Activated naive CD4-positive, alpha-beta T cell treated with anti-CD3 and anti-CD28 coated beads, Interleukin-2, amount 50 U/mL, for 72 hours (primary cell): ENCODE measurements around the gene LGALS12. TPM values are rescaled to one million over a fixed set of nuclear protein-coding genes. Genes with fewer than 3 reads are reported as not detected.
"Not testable (repeated sequence)": the region's sequence is repeated elsewhere in the genome, so short reads cannot be mapped to it uniquely, and the experiment has no call there.

Experiments
- ATAC-seq, 2 donors: fragments of 150-1000 bp; cut with Tn5 transposase; 2 replicates each; pipeline ENCODE4 v1.10.0; 2021; ENCODE audit warnings: mild to moderate bottlenecking in 2 of 2, moderate library complexity in 2 of 2
- DNase-seq, 2 donors: peaks; one replicate each; pipeline ENCODE4 v3.0.0; 2021 to 2022; ENCODE audit warnings: low spot score in 2 of 2
- H3K27ac Mint-ChIP-seq, 2 donors: one replicate each; pipeline ENCODE4 v1.8.0; 2022; ENCODE audit warnings: mild to moderate bottlenecking in 2 of 2, mixed read lengths in 2 of 2
- H3K36me3 Mint-ChIP-seq, 2 donors: one replicate each; pipeline ENCODE4 v1.8.0; 2022; ENCODE audit warnings: mixed read lengths in 2 of 2
- H3K9me3 Mint-ChIP-seq, 2 donors: one replicate each; pipeline ENCODE4 v1.8.0; 2022; ENCODE audit warnings: mixed read lengths in 2 of 2
- total RNA-seq, 2 donors: library from RNA; stranded (reverse); gene quantifications; one replicate each; pipeline ENCODE4 v1.2.3, GENCODE V29; 2022

Gene LGALS12
- total RNA-seq, 2 donors from 2014 or later = not detected

GRCh38 chr11:63542506-63542905 lies 36.6 kb downstream of the LGALS12 start:
- ATAC-seq, H3K27ac Mint-ChIP-seq, H3K9me3 Mint-ChIP-seq, DNase-seq, H3K36me3 Mint-ChIP-seq: not testable (repeated sequence)

- no peak for ATAC-seq
- H3K36me3 Mint-ChIP-seq = peaks cover 9% of the 10 kb centered on the region in 2 donors
- H3K27ac Mint-ChIP-seq = no peak overlapping the region
- no peaks in the 10 kb centered on the region for H3K9me3 Mint-ChIP-seq
- no peak for DNase-seq
Observed at GRCh38 chr11:63543711-63544110, 37.8 kb downstream of the LGALS12 start.

GRCh38 chr11:63547061-63547460 lies 41.2 kb downstream of the LGALS12 start:
- Mint-ChIP-seq H3K36me3 (peaks cover 9% of the 10 kb centered on the region in 2 donors), H3K27ac (peak overlapping the region; percentile 47 to 63), H3K9me3 (no peaks in the 10 kb centered on the region)
- ATAC-seq (no peak), DNase-seq (no peak)

- H3K9me3 Mint-ChIP-seq = no peaks in the 10 kb centered on the region
- H3K36me3 Mint-ChIP-seq = peaks cover 9% of the 10 kb centered on the region in 2 donors
- ATAC-seq = no peak
- no peak for DNase-seq
- H3K27ac Mint-ChIP-seq = no peak overlapping the region
Observed at GRCh38 chr11:63548178-63548577, 42.3 kb downstream of the LGALS12 start.

GRCh38 chr11:63549411-63549810 lies 43.5 kb downstream of the LGALS12 start:
- H3K27ac Mint-ChIP-seq = no peak overlapping the region
- DNase-seq (no peak), ATAC-seq (no peak)
- no peaks in the 10 kb centered on the region for H3K9me3 Mint-ChIP-seq
- H3K36me3 Mint-ChIP-seq = peaks cover 9% of the 10 kb centered on the region in 2 donors

GRCh38 chr11:63550156-63550700 lies 44.3 kb downstream of the LGALS12 start:
- H3K27ac Mint-ChIP-seq, DNase-seq, H3K36me3 Mint-ChIP-seq, H3K9me3 Mint-ChIP-seq, ATAC-seq: not testable (repeated sequence)

- no peak for ATAC-seq
- DNase-seq = no peak
- H3K9me3 Mint-ChIP-seq = no peaks in the 10 kb centered on the region
- peaks cover 9% of the 10 kb centered on the region in 2 donors for H3K36me3 Mint-ChIP-seq
- peak overlapping the region; percentile 46 to 79 for H3K27ac Mint-ChIP-seq
Observed at GRCh38 chr11:63551091-63551888, 45.4 kb downstream of the LGALS12 start.

- Mint-ChIP-seq H3K9me3 (no peaks in the 10 kb centered on the region), H3K27ac (peak overlapping the region in 1 of 2 donors; percentile 46), H3K36me3 (peaks cover 3 to 4% of the 10 kb centered on the region in 2 donors)
- DNase-seq (no peak), ATAC-seq (no peak)
Observed at GRCh38 chr11:63551889-63552266, 46.0 kb downstream of the LGALS12 start.

- H3K27ac Mint-ChIP-seq = peak overlapping the region; percentile 85 to 90
- DNase-seq = no peak
- no peaks in the 10 kb centered on the region for H3K36me3 Mint-ChIP-seq
- no peaks in the 10 kb centered on the region for H3K9me3 Mint-ChIP-seq
- ATAC-seq = no peak
Observed at GRCh38 chr11:63552921-63553320, 47.0 kb downstream of the LGALS12 start.

GRCh38 chr11:63553759-63554158 lies 47.9 kb downstream of the LGALS12 start:
- peak in 1 of 2 donors; percentile 47 for DNase-seq
- ATAC-seq = peak; percentile 88 to 94
- H3K36me3 Mint-ChIP-seq = no peaks in the 10 kb centered on the region
- peak overlapping the region; percentile 85 to 96 for H3K27ac Mint-ChIP-seq
- no peaks in the 10 kb centered on the region for H3K9me3 Mint-ChIP-seq

GRCh38 chr11:63554877-63555223 lies 49.0 kb downstream of the LGALS12 start:
- DNase-seq (no peak), ATAC-seq (no peak)
- Mint-ChIP-seq H3K9me3 (no peaks in the 10 kb centered on the region), H3K27ac (no peak overlapping the region), H3K36me3 (no peaks in the 10 kb centered on the region)

GRCh38 chr11:63556404-63557013 lies 50.6 kb downstream of the LGALS12 start:
- H3K27ac Mint-ChIP-seq = no peak overlapping the region
- ATAC-seq (no peak), DNase-seq (no peak)
- H3K9me3 Mint-ChIP-seq = no peaks in the 10 kb centered on the region
- no peaks in the 10 kb centered on the region for H3K36me3 Mint-ChIP-seq

- no peak for DNase-seq
- Mint-ChIP-seq H3K9me3 (no peaks in the 10 kb centered on the region), H3K27ac (no peak overlapping the region), H3K36me3 (no peaks in the 10 kb centered on the region)
- no peak for ATAC-seq
Observed at GRCh38 chr11:63557570-63557969, 51.7 kb downstream of the LGALS12 start.

GRCh38 chr11:63558459-63559157 lies 52.7 kb downstream of the LGALS12 start:
- no peak overlapping the region for H3K27ac Mint-ChIP-seq
- DNase-seq = no peak
- ATAC-seq = no peak

GRCh38 chr11:63560506-63561180 lies 54.8 kb downstream of the LGALS12 start:
- Mint-ChIP-seq H3K27ac (no peak overlapping the region), H3K36me3 (no peaks in the 10 kb centered on the region), H3K9me3 (no peaks in the 10 kb centered on the region)
- DNase-seq (no peak), ATAC-seq (no peak)

More at GRCh38 chr11:63558459-63559157, 52.7 kb downstream of the LGALS12 start:
- H3K9me3 Mint-ChIP-seq = no peaks in the 10 kb centered on the region
- no peaks in the 10 kb centered on the region for H3K36me3 Mint-ChIP-seq

GRCh38 chr11:63563201-63564055 lies 57.5 kb downstream of the LGALS12 start, which contains the start of gene PLAAT2:
Gene PLAAT2 (minus strand): TSS chr11:63563379. CDS start chr11:63563324, 55 bp downstream.
- no peak for ATAC-seq
- DNase-seq = no peak
- Mint-ChIP-seq H3K36me3 (no peaks in the 10 kb centered on the region), H3K27ac (peak within 1 kb of the TSS in 1 of 2 donors; percentile 44), H3K9me3 (no peaks in the 10 kb centered on the region)
